B cell (primary cell): ENCODE results near the gene IL1RAPL1. TPM values are rescaled to one million over a fixed set of nuclear protein-coding genes. Genes with fewer than 3 reads are reported as not detected.

Experiments used
- ATAC-seq: fragments of 200-7000 bp; cut with Tn5 transposase; one replicate; pipeline ENCODE4 v1.10.0; 2021; ENCODE audit warnings: low read depth, mild to moderate bottlenecking, moderate number of reproducible peaks, moderate library complexity
- CTCF ChIA-PET: fragments of 350-600 bp; sonication (Branson Sonifier 250); formaldehyde crosslinking; loops from one replicate; lab custom pipeline; 2021; ENCODE audit warnings: antibody characterized with exemption, inconsistent platforms; lab: Charles Lee
- POLR2A ChIA-PET: fragments of 350-600 bp; sonication (Branson Sonifier 250); formaldehyde crosslinking; loops from one replicate; lab custom pipeline; 2021; ENCODE audit warnings: antibody characterized with exemption; lab: Charles Lee
- DNase-seq: peaks from one replicate; pipeline ENCODE4 v3.0.0; 2013
- H2AFZ ChIP-seq: 2 replicates; pipeline ENCODE4 v1.6.1; 2012; ENCODE audit warnings: mild to moderate bottlenecking, low read depth, low read length; ENCODE audit not compliant: insufficient read depth, poor library complexity, severe bottlenecking
- H3K27ac ChIP-seq, 2 donors: 1 replicate in 1 of 2; 2 replicates in 1 of 2; pipeline ENCODE4 v1.5.1; 2012 to 2013; ENCODE audit warnings: low read length in 2 of 2, mild to moderate bottlenecking in 2 of 2, moderate library complexity in 1 of 2
- H3K27me3 ChIP-seq, 4 experiments: fragments of 200-600 bp in 1 of 4; sonication (generic) in 1 of 4; replicated peaks in 1 of 4; 1 replicate in 2 of 4; 2 replicates in 2 of 4; pipeline versions ENCODE4 v1.6.1 to v1.7.0; 2013 to 2016; ENCODE audit warnings: low read length in 3 of 4, mild to moderate bottlenecking in 2 of 4, mixed read lengths in 1 of 4, moderate library complexity in 1 of 4; ENCODE audit not compliant: insufficient read depth in 4 of 4, control insufficient read depth in 3 of 4; ENCODE audit errors: control extremely low read depth in 1 of 4
- H3K36me3 ChIP-seq, 2 experiments: replicated peaks in 1 of 2; 1 replicate in 1 of 2; 2 replicates in 1 of 2; pipeline versions ENCODE4 v1.6.1 to v1.7.1; 2013; ENCODE audit warnings: low read length in 1 of 2; ENCODE audit not compliant: insufficient read depth in 2 of 2, control insufficient read depth in 1 of 2; ENCODE audit errors: control extremely low read depth in 1 of 2, extremely low read depth in 1 of 2
- H3K4me1 ChIP-seq, 2 donors: fragments of 200-600 bp in 1 of 2; sonication (generic) in 1 of 2; 1 replicate in 1 of 2; 2 replicates in 1 of 2; pipeline versions ENCODE4 v1.5.1 to v1.6.1; 2013 to 2017; ENCODE audit warnings: low read length in 2 of 2; ENCODE audit not compliant: control insufficient read depth in 2 of 2, insufficient read depth in 2 of 2
- H3K4me2 ChIP-seq: replicated peaks from 2 replicates; pipeline ENCODE3; 2012; ENCODE audit warnings: mild to moderate bottlenecking, low read depth, low read length; ENCODE audit not compliant: poor library complexity, severe bottlenecking
- H3K4me3 ChIP-seq, 5 experiments: fragments of 200-600 bp in 1 of 5; sonication (generic) in 1 of 5; 1 replicate in 3 of 5; 2 replicates in 2 of 5; pipeline versions ENCODE4 v1.5.1 to v1.7.0; 2011 to 2016; ENCODE audit warnings: low read length in 4 of 5, mild to moderate bottlenecking in 4 of 5, low read depth in 2 of 5, control low read depth in 1 of 5, moderate library complexity in 1 of 5; ENCODE audit not compliant: insufficient read depth in 1 of 5; ENCODE audit errors: control extremely low read depth in 1 of 5, extremely low read depth in 1 of 5
- H3K79me2 ChIP-seq: fragments of 200-600 bp; sonication (generic); one replicate; pipeline ENCODE4 v1.6.0; 2016; ENCODE audit warnings: low read length; ENCODE audit not compliant: control insufficient read depth, insufficient read depth
- H3K9ac ChIP-seq: fragments of 200-600 bp; sonication (generic); 2 replicates; pipeline ENCODE4 v1.6.1; 2017; ENCODE audit warnings: mild to moderate bottlenecking, low read length, moderate library complexity
- H3K9me3 ChIP-seq, 3 donors: one replicate each; pipeline versions ENCODE4 v1.6.1 to v1.7.1; 2013; ENCODE audit warnings: low read length in 2 of 3; ENCODE audit not compliant: control insufficient read depth in 2 of 3, insufficient read depth in 1 of 3; ENCODE audit errors: control extremely low read depth in 1 of 3
- H4K20me1 ChIP-seq: 2 replicates; pipeline ENCODE4 v1.6.0; 2012; ENCODE audit warnings: mild to moderate bottlenecking, low read length; ENCODE audit not compliant: insufficient read depth, control insufficient read depth, poor library complexity, severe bottlenecking
- H3K27ac Mint-ChIP-seq: one replicate; pipeline ENCODE4 v1.8.0; 2021; ENCODE audit warnings: mixed read lengths
- H3K27me3 Mint-ChIP-seq: one replicate; pipeline ENCODE4 v1.8.0; 2021; ENCODE audit warnings: mixed read lengths
- H3K4me1 Mint-ChIP-seq: one replicate; pipeline ENCODE4 v1.8.0; 2021; ENCODE audit warnings: mixed read lengths
- H3K4me3 Mint-ChIP-seq: one replicate; pipeline ENCODE4 v1.8.0; 2021; ENCODE audit warnings: mixed read lengths
- H3K9me3 Mint-ChIP-seq: one replicate; pipeline ENCODE4 v1.8.0; 2022; ENCODE audit warnings: mixed read lengths; ENCODE audit not compliant: insufficient read depth
- CTCF ChIP-seq: fragments of 200-600 bp; IDR thresholded peaks from one replicate; pipeline ENCODE4 v1.8.0; 2022; ENCODE audit warnings: antibody characterized with exemption, mild to moderate bottlenecking
- EZH2 ChIP-seq: IDR thresholded peaks from 2 replicates; pipeline ENCODE4 v1.6.1; 2012; ENCODE audit warnings: borderline replicate concordance, low read depth, mild to moderate bottlenecking, moderate library complexity, low read length; ENCODE audit not compliant: insufficient read depth, poor library complexity, severe bottlenecking
- WGBS: methylation state at CpG from one replicate; pipeline ENCODE4 v1.1.5; 2013; ENCODE audit warnings: missing lambda C conversion rate; ENCODE audit not compliant: insufficient coverage; 5-methylcytosine and 5-hydroxymethylcytosine counted together
- intact Hi-C: fragments of 100-400 bp; cut with micrococcal nuclease; formaldehyde crosslinking; loops from one replicate; pipeline ENCODE4 v1.10.0; 2022
- polyA plus RNA-seq: library from polyadenylated mRNA; depleted of rRNA; stranded (reverse); fragments of >200 nt; gene quantifications from 2 replicates; pipeline ENCODE4 v1.2.3, GENCODE V29; 2012
- total RNA-seq, 2 donors: library from RNA; stranded (reverse); fragments of 120-200 nt in 1 of 2; gene quantifications; 1 replicate in 1 of 2; 2 replicates in 1 of 2; pipeline versions ENCODE4 v1.2.3 to v1.2.4, GENCODE V29; 2013 to 2022

Gene IL1RAPL1
- total and polyA plus RNA-seq, 2 donors (not counting 1 experiment from before 2014, with no cell fraction given) = not detected

- H3K4me1 Mint-ChIP-seq = no peaks in the 10 kb centered on the region
- no peaks in the 10 kb centered on the region for H3K9me3 Mint-ChIP-seq
- H3K27me3 ChIP-seq = no peaks in the 10 kb centered on the region
- H3K36me3 ChIP-seq = no peaks in the 10 kb centered on the region
- no peak overlapping the region for H3K9ac ChIP-seq
- H3K4me1 ChIP-seq = no peaks in the 10 kb centered on the region
- no CpG with 5 or more reads among the region's 1 CpG for WGBS
- no peak for DNase-seq
- H3K79me2 ChIP-seq = no peaks in the 10 kb centered on the region
- ATAC-seq = no peak
- intact Hi-C loops = no loop called here
- no peak overlapping the region for H2AFZ ChIP-seq
- no peaks in the 10 kb centered on the region for H3K27me3 Mint-ChIP-seq
- no peak overlapping the region for H3K4me3 ChIP-seq
- no peaks in the 10 kb centered on the region for H4K20me1 ChIP-seq
- POLR2A ChIA-PET = no interaction called here
- CTCF ChIA-PET = no interaction called here
- TF ChIP-seq CTCF = no peak
- TF ChIP-seq EZH2 = no peak
- H3K4me3 Mint-ChIP-seq = no peak overlapping the region
- H3K27ac ChIP-seq = no peak overlapping the region
- H3K9me3 ChIP-seq = no peaks in the 10 kb centered on the region
- H3K27ac Mint-ChIP-seq = no peak overlapping the region
- no peak overlapping the region for H3K4me2 ChIP-seq
Measured at GRCh38 chrX:29388509-29388908, 801.3 kb downstream of the IL1RAPL1 start.

DNA sequence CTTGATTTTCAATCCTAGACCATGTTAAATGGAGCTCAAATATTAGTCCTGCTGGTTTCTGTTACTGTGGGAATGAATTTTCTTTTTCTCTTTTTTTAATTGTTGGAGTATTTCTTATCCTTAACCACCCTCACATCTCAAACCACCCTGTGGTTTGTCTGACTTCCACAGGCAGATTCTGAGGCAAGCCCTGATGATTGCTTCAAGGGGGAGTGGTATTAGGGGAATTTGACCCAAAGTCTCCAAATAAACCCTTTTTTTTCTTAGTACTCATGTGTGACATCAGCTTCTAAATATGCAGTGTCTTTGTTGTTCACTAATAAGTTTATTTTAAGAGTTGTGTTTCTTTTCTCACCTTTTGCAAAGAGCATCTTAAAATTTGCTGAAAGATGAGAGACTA, 810.3 kb downstream of the IL1RAPL1 start:
- H3K4me1 Mint-ChIP-seq = no peaks in the 10 kb centered on the region
- H3K79me2 ChIP-seq = no peaks in the 10 kb centered on the region
- no peak overlapping the region for H3K4me3 ChIP-seq
- TF ChIP-seq CTCF = no peak
- TF ChIP-seq EZH2 = no peak
- no peak overlapping the region for H3K4me3 Mint-ChIP-seq
- H3K27me3 ChIP-seq = no peaks in the 10 kb centered on the region
- ChIA-PET CTCF (no interaction called here), POLR2A (no interaction called here)
- H4K20me1 ChIP-seq = no peaks in the 10 kb centered on the region
- H3K9me3 Mint-ChIP-seq = no peaks in the 10 kb centered on the region
- no peak overlapping the region for H3K9ac ChIP-seq
- DNase-seq = no peak
- ATAC-seq = no peak
- H3K27ac Mint-ChIP-seq = no peak overlapping the region
- H3K36me3 ChIP-seq = no peaks in the 10 kb centered on the region
- H3K27ac ChIP-seq = no peak overlapping the region
- H3K4me2 ChIP-seq = no peak overlapping the region
- H3K9me3 ChIP-seq = no peaks in the 10 kb centered on the region
- H3K27me3 Mint-ChIP-seq = no peaks in the 10 kb centered on the region
- intact Hi-C loops = no loop called here
- H2AFZ ChIP-seq = no peak overlapping the region
- no peaks in the 10 kb centered on the region for H3K4me1 ChIP-seq
